HepG2 (cell line): ENCODE results near the gene DYNC2H1.

Experiments used
- BRCA1 ChIP-seq: sonication (generic); formaldehyde crosslinking; IDR thresholded peaks from 2 replicates; pipeline ENCODE4 v1.4.0; 2020; ENCODE audit warnings: missing genetic modification reagents
- NFATC3 ChIP-seq: sonication (generic); formaldehyde crosslinking; IDR thresholded peaks from 2 replicates; pipeline ENCODE4 v1.5.1; 2020; ENCODE audit warnings: mild to moderate bottlenecking, missing genetic modification reagents
- TF ChIP-seq, protein P1 (sequence below): sonication (generic); formaldehyde crosslinking; IDR thresholded peaks from 2 replicates; pipeline ENCODE4 v1.5.0; 2020; ENCODE audit warnings: mild to moderate bottlenecking, missing genetic modification reagents, moderate library complexity

DNA sequence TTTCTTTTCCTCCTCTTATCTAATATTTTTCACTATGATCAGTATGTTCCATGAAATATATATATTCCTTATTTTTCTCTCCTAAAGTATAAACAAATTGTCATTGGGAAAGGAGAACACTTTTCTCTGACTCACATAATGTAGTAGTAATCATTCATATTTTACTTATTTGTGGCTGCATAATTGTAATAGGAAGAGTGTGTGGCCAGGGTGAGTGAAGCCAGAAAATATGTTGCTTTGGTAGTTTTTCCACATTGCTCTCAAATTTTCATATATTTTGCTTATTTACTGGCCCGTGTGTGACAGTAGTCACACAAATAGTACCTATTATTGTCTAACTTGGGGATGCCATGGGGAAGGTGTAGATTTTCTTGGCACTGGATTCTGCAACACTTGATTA is 172.1 kb downstream of the DYNC2H1 start:
- TF ChIP-seq, protein P1, sequence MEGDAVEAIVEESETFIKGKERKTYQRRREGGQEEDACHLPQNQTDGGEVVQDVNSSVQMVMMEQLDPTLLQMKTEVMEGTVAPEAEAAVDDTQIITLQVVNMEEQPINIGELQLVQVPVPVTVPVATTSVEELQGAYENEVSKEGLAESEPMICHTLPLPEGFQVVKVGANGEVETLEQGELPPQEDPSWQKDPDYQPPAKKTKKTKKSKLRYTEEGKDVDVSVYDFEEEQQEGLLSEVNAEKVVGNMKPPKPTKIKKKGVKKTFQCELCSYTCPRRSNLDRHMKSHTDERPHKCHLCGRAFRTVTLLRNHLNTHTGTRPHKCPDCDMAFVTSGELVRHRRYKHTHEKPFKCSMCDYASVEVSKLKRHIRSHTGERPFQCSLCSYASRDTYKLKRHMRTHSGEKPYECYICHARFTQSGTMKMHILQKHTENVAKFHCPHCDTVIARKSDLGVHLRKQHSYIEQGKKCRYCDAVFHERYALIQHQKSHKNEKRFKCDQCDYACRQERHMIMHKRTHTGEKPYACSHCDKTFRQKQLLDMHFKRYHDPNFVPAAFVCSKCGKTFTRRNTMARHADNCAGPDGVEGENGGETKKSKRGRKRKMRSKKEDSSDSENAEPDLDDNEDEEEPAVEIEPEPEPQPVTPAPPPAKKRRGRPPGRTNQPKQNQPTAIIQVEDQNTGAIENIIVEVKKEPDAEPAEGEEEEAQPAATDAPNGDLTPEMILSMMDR (CRISPR knock-in tag), result no peak
- TF ChIP-seq NFATC3, result no peak
- no peak for TF ChIP-seq BRCA1 (CRISPR knock-in tag)
